Measurements from ENCODE around the gene TAL1. TPM values are rescaled to one million over a fixed set of nuclear protein-coding genes. Genes with fewer than 3 reads are reported as not detected.

Gene TAL1
- total and polyA plus RNA-seq, 10 of the 15 experiments (the other 5 are each of a cell fraction or from before 2014, with no cell fraction given) = 0.05 TPM; not detected in 9

DNA sequence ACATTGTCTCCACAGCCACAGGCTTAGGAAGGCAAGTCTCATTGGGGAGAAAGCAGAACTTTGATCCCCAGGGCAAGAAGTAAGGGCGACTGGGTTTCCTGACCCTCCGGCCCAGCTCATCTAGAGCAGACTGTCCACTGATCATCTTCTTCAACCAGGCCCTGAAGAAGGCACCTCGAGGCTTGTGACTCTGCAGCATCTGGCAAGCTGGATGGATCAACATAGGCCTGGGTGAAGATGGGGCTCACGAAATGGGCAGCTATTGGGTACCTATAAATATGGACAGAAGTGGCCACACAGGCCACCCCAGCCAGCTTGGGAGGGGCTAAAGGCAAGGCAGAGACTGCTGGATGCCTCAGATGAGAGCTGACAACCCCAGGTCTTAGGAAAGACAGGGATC is 13.0 kb downstream of the TAL1 start:
- H3K9ac ChIP-seq (ENCODE audit: control insufficient read depth, insufficient read depth, low read length) = no peak overlapping the region
- H3K9me3 ChIP-seq (replicated peaks; ENCODE audit: control insufficient read depth, insufficient read depth, low read length) = no peaks in the 10 kb centered on the region
- no peak overlapping the region for H3K4me2 ChIP-seq (ENCODE audit: control insufficient read depth, insufficient read depth)
- H2AFZ ChIP-seq (ENCODE audit: control insufficient read depth, low read depth, low read length) = no peak overlapping the region
- H3K79me2 ChIP-seq (ENCODE audit: control insufficient read depth, insufficient read depth, low read length) = no peaks in the 10 kb centered on the region
- no peaks in the 10 kb centered on the region for H3K36me3 ChIP-seq (ENCODE audit: control insufficient read depth in 2 of 2, insufficient read depth in 2 of 2, low read length in 1 of 2)
- ChIA-PET CTCF (interaction anchor here (0.6 kb wide), 1 partner anchor 218 kb away, joined by 3 read pairs; no protein-coding TSS in a partner anchor), SMC1A (ENCODE audit: uncharacterized antibody, unreplicated experiment) (no interaction called here), RAD21 (ENCODE audit: unreplicated experiment) (no interaction called here), POLR2A (no interaction called here)
- no peaks in the 10 kb centered on the region for H4K20me1 ChIP-seq (ENCODE audit: control insufficient read depth, insufficient read depth)
- DNase-seq (ENCODE audit: low read depth, low spot score) (no peak), ATAC-seq (no peak), FAIRE-seq (no peak)
- in situ Hi-C loops (cut with MboI) = no loop called here
- H3K4me1 ChIP-seq (ENCODE audit: control insufficient read depth, insufficient read depth, low read length) = no peaks in the 10 kb centered on the region
- H3K27me3 ChIP-seq (replicated peaks in 1 of 2; ENCODE audit: control insufficient read depth in 2 of 2, insufficient read depth in 2 of 2, low read length in 1 of 2) = peaks cover 2 to 4% of the 10 kb centered on the region in 2 experiments; a peak in 3 of 4 replicates
- H3K4me3 ChIP-seq = no peak overlapping the region
- no TSS peak for BruUV-seq (replicated peaks)
- WGBS (ENCODE audit: insufficient coverage, insufficient replicate concordance, low lambda C conversion rate, missing lambda C conversion rate) = 3% methylated on average over 4 of the region's 4 CpGs
- no peak overlapping the region for H3K27ac ChIP-seq (ENCODE audit: control insufficient read depth, insufficient read depth)
- intact Hi-C loops (cut with micrococcal nuclease; ENCODE audit: unreplicated experiment) = no loop called here
- TF ChIP-seq, protein P1, sequence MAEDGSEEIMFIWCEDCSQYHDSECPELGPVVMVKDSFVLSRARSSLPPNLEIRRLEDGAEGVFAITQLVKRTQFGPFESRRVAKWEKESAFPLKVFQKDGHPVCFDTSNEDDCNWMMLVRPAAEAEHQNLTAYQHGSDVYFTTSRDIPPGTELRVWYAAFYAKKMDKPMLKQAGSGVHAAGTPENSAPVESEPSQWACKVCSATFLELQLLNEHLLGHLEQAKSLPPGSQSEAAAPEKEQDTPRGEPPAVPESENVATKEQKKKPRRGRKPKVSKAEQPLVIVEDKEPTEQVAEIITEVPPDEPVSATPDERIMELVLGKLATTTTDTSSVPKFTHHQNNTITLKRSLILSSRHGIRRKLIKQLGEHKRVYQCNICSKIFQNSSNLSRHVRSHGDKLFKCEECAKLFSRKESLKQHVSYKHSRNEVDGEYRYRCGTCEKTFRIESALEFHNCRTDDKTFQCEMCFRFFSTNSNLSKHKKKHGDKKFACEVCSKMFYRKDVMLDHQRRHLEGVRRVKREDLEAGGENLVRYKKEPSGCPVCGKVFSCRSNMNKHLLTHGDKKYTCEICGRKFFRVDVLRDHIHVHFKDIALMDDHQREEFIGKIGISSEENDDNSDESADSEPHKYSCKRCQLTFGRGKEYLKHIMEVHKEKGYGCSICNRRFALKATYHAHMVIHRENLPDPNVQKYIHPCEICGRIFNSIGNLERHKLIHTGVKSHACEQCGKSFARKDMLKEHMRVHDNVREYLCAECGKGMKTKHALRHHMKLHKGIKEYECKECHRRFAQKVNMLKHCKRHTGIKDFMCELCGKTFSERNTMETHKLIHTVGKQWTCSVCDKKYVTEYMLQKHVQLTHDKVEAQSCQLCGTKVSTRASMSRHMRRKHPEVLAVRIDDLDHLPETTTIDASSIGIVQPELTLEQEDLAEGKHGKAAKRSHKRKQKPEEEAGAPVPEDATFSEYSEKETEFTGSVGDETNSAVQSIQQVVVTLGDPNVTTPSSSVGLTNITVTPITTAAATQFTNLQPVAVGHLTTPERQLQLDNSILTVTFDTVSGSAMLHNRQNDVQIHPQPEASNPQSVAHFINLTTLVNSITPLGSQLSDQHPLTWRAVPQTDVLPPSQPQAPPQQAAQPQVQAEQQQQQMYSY (CRISPR knock-in tag; IDR thresholded peaks at IDR 0.05) = no peak
- TF ChIP-seq JUNB (IDR thresholded peaks at IDR 0.05) (no peak), FOS (IDR thresholded peaks at IDR 0.05; ENCODE audit: borderline replicate concordance, extremely low read depth, insufficient read length) (no peak), SREBF1 (IDR thresholded peaks at IDR 0.05; ENCODE audit: low read length) (no peak), CHD4 (IDR thresholded peaks at IDR 0.05) (no peak), MTA2 (IDR thresholded peaks at IDR 0.05; ENCODE audit: low read depth) (no peak), POLR2AphosphoS2 (IDR thresholded peaks at IDR 0.05; ENCODE audit: low read depth, low read length) (no peak), MXI1 (IDR thresholded peaks at IDR 0.05; ENCODE audit: low read depth, low read length) (no peak), NBN (IDR thresholded peaks at IDR 0.05) (no peak), BCLAF1 (IDR thresholded peaks at IDR 0.05) (no peak), CEBPB (IDR thresholded peaks at IDR 0.05; ENCODE audit: borderline replicate concordance in 1 of 2, low read depth in 2 of 2, low read length in 2 of 2) (no peak)
- TF ChIP-seq, protein P2, sequence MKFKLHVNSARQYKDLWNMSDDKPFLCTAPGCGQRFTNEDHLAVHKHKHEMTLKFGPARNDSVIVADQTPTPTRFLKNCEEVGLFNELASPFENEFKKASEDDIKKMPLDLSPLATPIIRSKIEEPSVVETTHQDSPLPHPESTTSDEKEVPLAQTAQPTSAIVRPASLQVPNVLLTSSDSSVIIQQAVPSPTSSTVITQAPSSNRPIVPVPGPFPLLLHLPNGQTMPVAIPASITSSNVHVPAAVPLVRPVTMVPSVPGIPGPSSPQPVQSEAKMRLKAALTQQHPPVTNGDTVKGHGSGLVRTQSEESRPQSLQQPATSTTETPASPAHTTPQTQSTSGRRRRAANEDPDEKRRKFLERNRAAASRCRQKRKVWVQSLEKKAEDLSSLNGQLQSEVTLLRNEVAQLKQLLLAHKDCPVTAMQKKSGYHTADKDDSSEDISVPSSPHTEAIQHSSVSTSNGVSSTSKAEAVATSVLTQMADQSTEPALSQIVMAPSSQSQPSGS (IDR thresholded peaks at IDR 0.05; ENCODE audit: low read length) = no peak
- TF ChIP-seq, protein P3, sequence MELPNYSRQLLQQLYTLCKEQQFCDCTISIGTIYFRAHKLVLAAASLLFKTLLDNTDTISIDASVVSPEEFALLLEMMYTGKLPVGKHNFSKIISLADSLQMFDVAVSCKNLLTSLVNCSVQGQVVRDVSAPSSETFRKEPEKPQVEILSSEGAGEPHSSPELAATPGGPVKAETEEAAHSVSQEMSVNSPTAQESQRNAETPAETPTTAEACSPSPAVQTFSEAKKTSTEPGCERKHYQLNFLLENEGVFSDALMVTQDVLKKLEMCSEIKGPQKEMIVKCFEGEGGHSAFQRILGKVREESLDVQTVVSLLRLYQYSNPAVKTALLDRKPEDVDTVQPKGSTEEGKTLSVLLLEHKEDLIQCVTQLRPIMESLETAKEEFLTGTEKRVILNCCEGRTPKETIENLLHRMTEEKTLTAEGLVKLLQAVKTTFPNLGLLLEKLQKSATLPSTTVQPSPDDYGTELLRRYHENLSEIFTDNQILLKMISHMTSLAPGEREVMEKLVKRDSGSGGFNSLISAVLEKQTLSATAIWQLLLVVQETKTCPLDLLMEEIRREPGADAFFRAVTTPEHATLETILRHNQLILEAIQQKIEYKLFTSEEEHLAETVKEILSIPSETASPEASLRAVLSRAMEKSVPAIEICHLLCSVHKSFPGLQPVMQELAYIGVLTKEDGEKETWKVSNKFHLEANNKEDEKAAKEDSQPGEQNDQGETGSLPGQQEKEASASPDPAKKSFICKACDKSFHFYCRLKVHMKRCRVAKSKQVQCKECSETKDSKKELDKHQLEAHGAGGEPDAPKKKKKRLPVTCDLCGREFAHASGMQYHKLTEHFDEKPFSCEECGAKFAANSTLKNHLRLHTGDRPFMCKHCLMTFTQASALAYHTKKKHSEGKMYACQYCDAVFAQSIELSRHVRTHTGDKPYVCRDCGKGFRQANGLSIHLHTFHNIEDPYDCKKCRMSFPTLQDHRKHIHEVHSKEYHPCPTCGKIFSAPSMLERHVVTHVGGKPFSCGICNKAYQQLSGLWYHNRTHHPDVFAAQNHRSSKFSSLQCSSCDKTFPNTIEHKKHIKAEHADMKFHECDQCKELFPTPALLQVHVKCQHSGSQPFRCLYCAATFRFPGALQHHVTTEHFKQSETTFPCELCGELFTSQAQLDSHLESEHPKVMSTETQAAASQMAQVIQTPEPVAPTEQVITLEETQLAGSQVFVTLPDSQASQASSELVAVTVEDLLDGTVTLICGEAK (IDR thresholded peaks at IDR 0.05; ENCODE audit: borderline replicate concordance) = no peak

All from GM12878 (cell line).